IMR-90 (cell line): ENCODE data around the gene CDKL4. TPM values are rescaled to one million over a fixed set of nuclear protein-coding genes. Genes with fewer than 3 reads are reported as not detected.
"Not testable (repeated sequence)": the region's sequence is repeated elsewhere in the genome, so short reads cannot be mapped to it uniquely, and the experiment has no call there.

Experiments used
- ATAC-seq: fragments of 200-7000 bp; cut with Tn5 transposase; 2 replicates; pipeline ENCODE4 v1.9.1; 2020; ENCODE audit warnings: low read depth, mild to moderate bottlenecking, moderate library complexity
- BruUV-seq: library from RNA; stranded (reverse); fragments of 400-500 nt; replicated peaks from 2 replicates; lab custom pipeline; 2021; lab: Mats Ljungman, UMichigan
- CTCF ChIA-PET: fragments of 300-600 bp; formaldehyde crosslinking; extraction: SDS; loops from one replicate; lab custom pipeline; 2021; ENCODE audit warnings: antibody characterized with exemption; lab: Yijun Ruan, JAX
- POLR2A ChIA-PET: fragments of 300-600 bp; sonication (Branson Sonifier 250); formaldehyde crosslinking; loops from one replicate; lab custom pipeline; 2022; ENCODE audit warnings: antibody characterized with exemption; ENCODE audit not compliant: unreplicated experiment; lab: Charles Lee
- DNase-seq: peaks from one replicate; pipeline ENCODE4 v3.0.0; 2013
- H2AFZ ChIP-seq: replicated peaks from 2 replicates; pipeline ENCODE3; 2013; ENCODE audit warnings: low read length, mild to moderate bottlenecking; ENCODE audit not compliant: poor library complexity
- H2AK5ac ChIP-seq: 2 replicates; pipeline ENCODE4 v1.6.1; 2013; ENCODE audit warnings: low read depth, low read length, inconsistent platforms
- H2AK9ac ChIP-seq: replicated peaks from 2 replicates; pipeline ENCODE3; 2013; ENCODE audit warnings: mild to moderate bottlenecking, low read depth, low read length, moderate library complexity; ENCODE audit not compliant: poor library complexity
- H2BK120ac ChIP-seq: 2 replicates; pipeline ENCODE4 v1.6.1; 2013; ENCODE audit warnings: low read depth, low read length, inconsistent platforms
- H2BK15ac ChIP-seq: 3 replicates; pipeline ENCODE4 v1.6.1; 2013; ENCODE audit warnings: low read depth, low read length, inconsistent platforms
- H2BK20ac ChIP-seq: 2 replicates; pipeline ENCODE4 v1.6.1; 2013; ENCODE audit warnings: low read depth, mild to moderate bottlenecking, inconsistent platforms, low read length, moderate library complexity
- H2BK5ac ChIP-seq: 2 replicates; pipeline ENCODE4 v1.6.1; 2013; ENCODE audit warnings: mild to moderate bottlenecking, low read depth, low read length, inconsistent platforms; ENCODE audit not compliant: poor library complexity, severe bottlenecking
- H3K14ac ChIP-seq: replicated peaks from 2 replicates; pipeline ENCODE4 v1.6.1; 2013; ENCODE audit warnings: low read depth, low read length, inconsistent platforms
- H3K18ac ChIP-seq: 2 replicates; pipeline ENCODE4 v1.6.1; 2013; ENCODE audit warnings: low read depth, low read length, control low read depth
- H3K23ac ChIP-seq: 2 replicates; pipeline ENCODE4 v1.6.1; 2013; ENCODE audit warnings: low read depth, low read length, inconsistent platforms
- H3K27ac ChIP-seq: 2 replicates; pipeline ENCODE4 v1.5.1; 2013; ENCODE audit warnings: mild to moderate bottlenecking, control low read depth, low read length; ENCODE audit not compliant: insufficient read depth
- H3K27me3 ChIP-seq: 2 replicates; pipeline ENCODE4 v1.6.1; 2013; ENCODE audit warnings: low read length; ENCODE audit not compliant: control insufficient read depth, insufficient read depth
- H3K36me3 ChIP-seq: 2 replicates; pipeline ENCODE4 v1.6.1; 2013; ENCODE audit warnings: low read length, mixed read lengths; ENCODE audit not compliant: control insufficient read depth, insufficient read depth
- H3K4ac ChIP-seq: 2 replicates; pipeline ENCODE4 v1.6.1; 2013; ENCODE audit warnings: low read depth, low read length, inconsistent platforms
- H3K4me1 ChIP-seq: 2 replicates; pipeline ENCODE4 v1.6.1; 2013; ENCODE audit warnings: low read length, mixed read lengths; ENCODE audit not compliant: control insufficient read depth, insufficient read depth
- H3K4me2 ChIP-seq: 2 replicates; pipeline ENCODE4 v1.6.1; 2013; ENCODE audit warnings: low read depth, mild to moderate bottlenecking, control low read depth, low read length, moderate library complexity
- H3K4me3 ChIP-seq: 2 replicates; pipeline ENCODE4 v1.5.1; 2013; ENCODE audit warnings: low read depth, mild to moderate bottlenecking, control low read depth, low read length, moderate library complexity; ENCODE audit not compliant: insufficient read depth
- H3K56ac ChIP-seq: 2 replicates; pipeline ENCODE4 v1.6.1; 2013; ENCODE audit warnings: low read length, inconsistent platforms; ENCODE audit not compliant: insufficient read depth; ENCODE audit errors: extremely low read depth
- H3K79me1 ChIP-seq, 2 experiments: 2 replicates each; pipeline ENCODE4 v1.6.1; 2013; ENCODE audit warnings: low read length in 2 of 2, inconsistent platforms in 1 of 2, low read depth in 1 of 2
- H3K9ac ChIP-seq: 2 replicates; pipeline ENCODE4 v1.6.1; 2013; ENCODE audit warnings: low read depth, low read length, control low read depth
- H3K9me1 ChIP-seq: 2 replicates; pipeline ENCODE4 v1.6.1; 2013; ENCODE audit warnings: low read length, inconsistent platforms; ENCODE audit not compliant: insufficient read depth
- H3K9me3 ChIP-seq: 2 replicates; pipeline ENCODE4 v1.6.1; 2013; ENCODE audit warnings: low read length; ENCODE audit not compliant: control insufficient read depth, insufficient read depth
- H4K20me1 ChIP-seq: 2 replicates; pipeline ENCODE4 v1.6.1; 2013; ENCODE audit warnings: low read length, inconsistent platforms; ENCODE audit not compliant: insufficient read depth
- H4K5ac ChIP-seq: 2 replicates; pipeline ENCODE4 v1.6.1; 2013; ENCODE audit warnings: mild to moderate bottlenecking, low read depth, low read length, control low read depth
- H4K8ac ChIP-seq, 2 experiments: 2 replicates each; pipeline ENCODE4 v1.6.1; 2013; ENCODE audit warnings: low read depth in 2 of 2, low read length in 2 of 2, control low read depth in 1 of 2, inconsistent platforms in 1 of 2
- H4K91ac ChIP-seq: 2 replicates; pipeline ENCODE4 v1.6.1; 2013; ENCODE audit warnings: low read depth, low read length, inconsistent platforms; ENCODE audit not compliant: insufficient read depth
- CEBPB ChIP-seq: IDR thresholded peaks from 2 replicates; pipeline ENCODE4 v1.6.1; 2012; ENCODE audit warnings: low read depth, low read length, improper control_type of control experiment
- RCOR1 ChIP-seq: IDR thresholded peaks from 2 replicates; pipeline ENCODE4 v1.6.1; 2012; ENCODE audit warnings: mild to moderate bottlenecking, low read length, improper control_type of control experiment; ENCODE audit not compliant: insufficient replicate concordance
- WGBS, 2 experiments: methylation state at CpG; one replicate each; pipeline versions ENCODE4 v1.1.5 to v1.1.7; 2013; ENCODE audit warnings: missing lambda C conversion rate in 2 of 2; ENCODE audit not compliant: insufficient read length in 1 of 2; ENCODE audit errors: extremely low coverage in 2 of 2; 5-methylcytosine and 5-hydroxymethylcytosine counted together
- dilution Hi-C: fragments of 300-500 bp; cut with HindIII; formaldehyde crosslinking; loops from one replicate; pipeline ENCODE4 v1.14.3; 2018; ENCODE audit warnings: low sequenced_read_pairs; ENCODE audit not compliant: unreplicated experiment
- in situ Hi-C: fragments of 300-500 bp; cut with MboI; formaldehyde crosslinking; loops from 3 replicates; pipeline ENCODE4 v1.14.3; 2019; ENCODE audit warnings: low sequenced_read_pairs, inconsistent platforms, mixed read lengths
- intact Hi-C: fragments of 100-400 bp; cut with micrococcal nuclease; formaldehyde crosslinking; loops from 2 replicates; pipeline ENCODE4 v1.10.0; 2022
- polyA plus RNA-seq, 3 experiments: library from polyadenylated mRNA; depleted of rRNA; stranded (reverse); fragments of >200 nt; gene quantifications; 2 replicates each; pipeline ENCODE4 v1.2.3, GENCODE V29; 2012; ENCODE audit warnings: low replicate concordance in 1 of 3
- total RNA-seq: library from RNA; depleted of rRNA; stranded (reverse); fragments of >200 nt; gene quantifications from 2 replicates; pipeline ENCODE4 v1.2.3, GENCODE V29; 2012

Gene CDKL4
- total and polyA plus RNA-seq, 2 of the 4 experiments (the other 2 are of a cell fraction): not detected

DNA sequence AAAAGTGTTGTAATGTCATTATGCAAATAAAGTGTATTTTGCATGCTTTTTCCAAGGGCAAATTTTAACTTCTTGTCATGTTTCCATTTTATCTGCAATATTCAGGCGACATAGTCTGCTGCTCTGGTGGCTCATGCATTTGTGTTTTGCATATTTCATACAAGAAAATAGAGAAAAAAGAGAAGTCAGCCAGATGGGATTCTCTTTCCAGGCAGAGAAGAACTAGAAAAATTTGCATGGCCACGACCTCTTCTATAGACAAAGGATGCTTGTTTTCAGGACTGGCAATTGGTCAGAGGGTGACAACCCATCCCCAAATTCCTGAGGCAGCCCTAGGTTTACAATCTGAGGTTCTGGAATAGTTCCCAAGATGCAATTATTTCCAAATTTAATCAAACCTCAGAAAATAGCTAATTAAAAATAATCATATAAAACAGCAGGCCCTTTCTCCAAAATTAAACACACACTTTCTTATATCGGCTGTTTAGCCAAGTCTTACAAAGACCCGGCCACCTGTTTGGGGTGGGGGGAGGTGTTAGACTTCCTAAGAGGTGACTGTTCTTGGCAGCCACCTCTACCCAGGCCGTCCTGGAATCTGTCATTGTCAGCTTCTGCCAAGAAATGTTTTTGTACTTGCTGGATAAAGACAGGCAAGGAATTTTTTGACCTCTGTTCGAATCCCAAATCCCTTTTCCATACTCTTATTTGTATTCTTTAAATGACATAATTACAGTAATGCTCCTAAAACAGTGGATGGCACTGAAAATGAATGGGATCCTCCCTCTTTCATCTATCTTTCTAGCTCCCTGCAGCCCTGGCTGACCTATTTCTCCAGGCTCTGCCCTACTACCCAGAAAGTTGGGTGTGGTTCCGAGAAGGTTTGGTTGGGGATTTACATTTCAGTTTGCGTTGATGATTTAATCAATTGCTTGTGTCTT lies 102.2 kb downstream of the CDKL4 start:
- no TSS peak for BruUV-seq
- Histone ChIP-seq H2AK5ac (no peak overlapping the region), H3K18ac (no peak overlapping the region), H2BK20ac (no peak overlapping the region), H4K20me1 (no peaks in the 10 kb centered on the region), H4K5ac (no peak overlapping the region), H2BK5ac (no peak overlapping the region), H3K36me3 (no peaks in the 10 kb centered on the region), H3K56ac (no peak overlapping the region), H3K27me3 (no peaks in the 10 kb centered on the region; the same call in 1 of the 2 replicates), H3K4me1 (no peaks in the 10 kb centered on the region), H3K27ac (no peak overlapping the region), H3K9me1 (no peaks in the 10 kb centered on the region), H3K9me3 (no peaks in the 10 kb centered on the region), H3K14ac (no peak overlapping the region), H2BK15ac (no peak overlapping the region), H4K8ac (no peak overlapping the region), H3K9ac (no peak overlapping the region), H2AK9ac (no peak overlapping the region), H3K4me3 (no peak overlapping the region), H3K23ac (no peak overlapping the region), H3K4ac (no peak overlapping the region), H3K79me1 (no peaks in the 10 kb centered on the region), H2BK120ac (no peak overlapping the region), H4K91ac (no peak overlapping the region), H2AFZ (no peak overlapping the region), H3K4me2 (no peak overlapping the region)
- DNase-seq (no peak), ATAC-seq (peak; percentile 32; the same call in 1 of the 2 replicates)
- TF ChIP-seq RCOR1: no peak
- no peak for TF ChIP-seq CEBPB
- intact Hi-C loops (no loop called here), dilution Hi-C loops (no loop called here), in situ Hi-C loops (no loop called here)
- CTCF ChIA-PET: no interaction called here
- no CpG with 5 or more reads among the region's 8 CpGs for WGBS, 2 experiments
- POLR2A ChIA-PET: no interaction called here

DNA sequence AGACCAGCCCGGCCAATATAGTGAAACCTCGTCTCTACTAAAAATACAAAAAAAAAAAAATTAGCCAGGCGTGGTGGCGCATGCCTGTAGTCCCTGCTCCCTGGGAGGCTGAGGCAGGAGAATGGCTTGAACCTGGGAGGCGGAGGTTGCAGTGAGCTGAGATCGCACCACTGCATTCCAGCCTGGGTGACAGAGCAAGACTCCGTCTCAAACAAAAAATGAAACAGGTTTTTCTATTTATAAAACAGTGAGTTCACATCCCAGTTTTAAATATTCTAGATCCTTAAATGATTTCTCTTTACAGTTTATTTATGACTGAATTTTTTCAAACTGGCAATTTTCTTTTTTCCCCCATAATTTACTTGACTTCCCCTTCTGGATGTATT lies 102.8 kb downstream of the CDKL4 start:
- dilution Hi-C loops: not testable (repeated sequence)

More for the DNA sequence above, 102.8 kb downstream of the CDKL4 start:
- BruUV-seq, H3K18ac ChIP-seq, in situ Hi-C loops, H4K20me1 ChIP-seq, H2BK5ac ChIP-seq, intact Hi-C loops, H3K27ac ChIP-seq, H4K8ac ChIP-seq, H4K91ac ChIP-seq, H3K4me1 ChIP-seq, POLR2A ChIA-PET, ATAC-seq, CTCF ChIA-PET, H3K14ac ChIP-seq, H3K23ac ChIP-seq, H3K4me3 ChIP-seq, H3K9me3 ChIP-seq, H2BK15ac ChIP-seq, H3K9ac ChIP-seq, H2BK120ac ChIP-seq, H3K36me3 ChIP-seq, H4K5ac ChIP-seq, DNase-seq, H3K56ac ChIP-seq, H3K4me2 ChIP-seq, H2AFZ ChIP-seq, H3K4ac ChIP-seq, H3K27me3 ChIP-seq, H3K9me1 ChIP-seq, H2BK20ac ChIP-seq, H2AK9ac ChIP-seq, H2AK5ac ChIP-seq, H3K79me1 ChIP-seq: not testable (repeated sequence)
- no CpG with 5 or more reads among the region's 7 CpGs for WGBS, 2 experiments
